G401.6 (cell line): ENCODE measurements around the gene MARCHF3.
"Not testable (repeated sequence)": the region's sequence is repeated elsewhere in the genome, so short reads cannot be mapped to it uniquely, and the experiment has no call there.

ENCODE experiments used
- FAIRE-seq: peaks from 2 replicates; lab custom pipeline; 2012; peaks lifted over from hg19 to GRCh38; lab: Jason Lieb, UNC

MARCHF3 gene

DNA sequence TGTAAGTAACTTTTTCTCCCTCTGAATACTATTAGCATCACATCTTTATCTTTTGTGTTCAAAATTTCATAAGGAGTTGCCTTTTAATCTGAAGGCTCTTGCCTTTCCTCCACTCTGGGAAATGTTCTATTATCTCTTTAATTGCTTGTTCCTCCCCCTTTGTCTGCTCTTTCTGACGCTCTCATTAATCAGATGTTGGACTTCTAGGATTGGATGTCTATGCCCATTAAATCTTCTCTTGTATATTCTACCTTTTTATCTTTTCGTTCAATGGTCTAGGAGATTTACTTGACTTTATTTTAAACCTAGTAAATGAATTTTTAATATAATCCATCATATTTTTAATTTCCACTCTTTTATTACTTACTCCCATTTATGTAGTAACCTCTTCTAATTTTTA is 76.7 kb downstream of the MARCHF3 start:
- FAIRE-seq, result no peak

DNA sequence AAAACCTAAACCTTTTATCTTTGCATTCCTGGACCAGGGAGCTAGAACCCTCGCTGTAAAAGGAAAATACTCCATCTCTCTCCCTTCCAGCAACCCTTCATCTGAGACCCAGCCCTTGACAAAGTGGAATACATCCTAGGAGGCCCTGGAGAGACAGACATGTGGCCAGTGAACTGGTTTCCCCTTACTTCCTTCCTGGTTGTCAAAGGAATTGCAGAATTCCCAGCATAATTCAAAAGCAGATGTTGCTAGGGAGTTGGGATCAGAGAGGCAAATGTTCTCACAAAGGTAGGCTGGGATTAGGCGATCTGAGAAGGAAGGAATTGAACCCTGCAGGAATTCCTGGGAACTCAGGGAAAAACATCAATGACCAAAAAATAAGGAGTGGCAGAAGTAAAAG is 80.9 kb downstream of the MARCHF3 start:
- no peak for FAIRE-seq

DNA sequence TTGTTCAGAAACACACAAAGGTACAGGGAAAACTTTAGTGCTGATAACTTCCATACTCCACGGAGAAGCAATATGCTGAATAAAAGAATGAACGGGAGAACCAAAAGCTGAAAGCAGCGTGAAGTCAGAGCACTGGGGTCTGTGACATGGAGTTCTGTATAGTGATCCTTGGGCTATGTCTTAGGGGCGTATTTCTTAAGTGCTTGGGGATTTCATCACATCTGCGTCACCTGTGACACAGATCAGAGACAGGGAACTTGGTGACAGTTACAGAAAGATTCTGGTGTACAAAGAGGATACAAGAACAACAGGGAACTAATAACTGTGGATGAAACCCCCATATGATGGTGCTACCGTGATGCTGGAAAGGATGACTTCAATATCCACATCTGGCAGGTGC is 81.9 kb downstream of the MARCHF3 start:
- FAIRE-seq, result no peak

DNA sequence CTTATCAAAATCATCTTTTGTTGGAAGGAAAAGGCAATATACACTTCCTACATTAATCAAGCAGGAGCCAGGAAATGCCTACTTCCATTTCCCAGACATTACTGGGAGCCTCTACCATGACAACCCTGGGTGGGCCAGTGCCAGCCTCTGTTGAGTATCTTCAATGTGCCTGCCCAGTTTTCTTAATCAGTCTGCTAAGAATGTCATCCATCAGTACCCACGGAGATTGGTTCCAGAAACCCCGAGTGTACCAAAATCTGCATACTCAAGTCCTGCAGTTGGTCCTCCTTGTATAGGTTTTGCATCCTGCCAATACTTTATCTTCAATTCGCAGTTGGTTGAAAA is 82.4 kb downstream of the MARCHF3 start:
- FAIRE-seq, result no peak

DNA sequence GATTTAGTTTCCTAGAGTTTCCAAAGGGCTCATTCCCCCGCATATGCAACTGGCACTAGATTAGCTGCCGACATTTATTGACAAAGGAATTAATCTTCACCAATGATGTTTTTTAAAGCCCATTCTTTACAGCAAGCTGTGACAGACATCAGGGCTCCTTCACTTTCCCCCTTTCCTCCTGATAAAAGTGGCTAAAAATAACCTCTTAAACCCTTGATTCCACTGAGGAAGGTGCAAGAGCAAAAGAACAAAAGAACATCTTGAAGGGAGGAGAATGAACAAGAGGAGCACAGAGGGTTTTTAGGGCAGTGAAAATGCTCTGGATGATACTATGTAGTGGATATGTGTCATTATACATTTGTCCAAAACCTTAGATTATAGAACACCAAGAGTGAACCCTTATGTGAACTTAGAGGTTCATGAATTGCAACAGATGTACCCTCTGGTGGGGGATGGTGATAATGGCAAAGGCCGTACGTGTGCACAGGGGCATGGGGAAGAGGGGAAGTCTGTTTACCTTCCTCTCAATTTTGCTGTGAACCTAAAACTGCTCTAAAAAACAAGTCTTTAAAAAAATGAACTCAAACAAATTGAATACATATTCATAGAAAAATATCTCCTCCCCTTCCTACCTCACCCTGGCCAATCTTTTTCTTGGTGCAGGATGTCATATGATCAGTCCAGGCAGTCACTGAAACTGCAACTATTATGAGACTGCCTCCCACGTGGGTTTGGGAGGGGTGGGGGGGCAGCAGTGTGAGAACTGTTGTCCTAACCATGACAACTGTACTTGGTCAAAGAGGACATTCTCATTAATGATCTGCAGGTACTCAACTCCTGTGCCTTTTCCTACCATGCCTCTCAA is 83.0 kb downstream of the MARCHF3 start:
- no peak for FAIRE-seq

DNA sequence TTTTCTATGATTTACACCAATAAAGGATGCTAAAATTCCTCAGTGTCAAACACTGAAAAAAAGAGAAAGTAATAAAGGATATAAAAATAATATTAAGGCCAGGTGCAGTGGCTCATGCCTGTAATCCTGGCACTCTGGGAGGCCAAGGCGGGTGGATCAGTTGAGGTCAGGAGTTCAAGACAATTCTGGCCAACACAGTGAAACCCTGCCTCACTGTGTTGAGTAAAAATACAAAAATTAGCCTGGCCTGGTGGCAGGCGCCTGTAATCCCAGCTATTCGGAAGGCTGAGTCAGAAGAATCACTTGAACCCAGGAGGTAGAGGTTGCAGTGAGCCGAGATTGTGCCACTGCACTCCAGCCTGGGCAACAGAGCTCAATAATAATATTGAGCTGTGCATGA is 87.5 kb downstream of the MARCHF3 start:
- FAIRE-seq, result not testable (repeated sequence)

DNA sequence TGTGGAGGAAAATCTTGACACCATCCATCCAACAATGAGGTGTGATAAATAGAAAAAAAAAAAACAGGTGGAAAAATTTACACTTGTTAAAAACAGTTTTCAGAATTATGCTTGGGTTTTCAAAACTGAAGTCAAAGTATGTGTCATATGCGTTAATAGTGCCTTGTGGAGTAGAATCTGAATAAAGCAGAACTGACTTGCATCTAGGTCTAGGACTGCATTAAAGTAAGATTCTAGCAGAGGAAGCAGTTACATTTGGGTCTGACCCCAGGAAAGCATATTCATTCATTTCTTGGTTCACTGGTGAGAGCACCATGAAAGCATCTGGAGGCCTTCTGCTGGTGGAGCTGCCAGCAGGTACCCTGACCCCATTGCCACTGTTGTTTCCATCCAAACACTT is 89.0 kb downstream of the MARCHF3 start:
- FAIRE-seq, result no peak

DNA sequence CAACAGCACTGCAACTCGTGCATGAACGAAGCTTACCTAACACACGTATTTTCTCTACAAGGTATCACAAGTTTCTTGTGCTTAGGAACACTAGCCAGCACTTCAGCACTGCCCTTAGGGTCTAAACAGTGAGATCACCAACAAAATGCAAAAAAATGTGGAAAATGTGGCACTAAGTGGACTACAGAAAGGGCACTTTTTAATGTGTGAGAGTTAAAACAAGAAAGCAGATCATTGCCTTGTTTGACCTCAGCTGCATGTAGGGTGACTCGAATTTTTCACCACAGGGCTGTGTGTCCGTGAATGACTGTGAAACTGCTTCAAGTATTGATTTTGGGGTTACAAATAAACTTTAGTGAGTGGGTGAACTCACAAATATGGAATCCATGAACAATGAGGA is 90.5 kb downstream of the MARCHF3 start:
- FAIRE-seq, result no peak

DNA sequence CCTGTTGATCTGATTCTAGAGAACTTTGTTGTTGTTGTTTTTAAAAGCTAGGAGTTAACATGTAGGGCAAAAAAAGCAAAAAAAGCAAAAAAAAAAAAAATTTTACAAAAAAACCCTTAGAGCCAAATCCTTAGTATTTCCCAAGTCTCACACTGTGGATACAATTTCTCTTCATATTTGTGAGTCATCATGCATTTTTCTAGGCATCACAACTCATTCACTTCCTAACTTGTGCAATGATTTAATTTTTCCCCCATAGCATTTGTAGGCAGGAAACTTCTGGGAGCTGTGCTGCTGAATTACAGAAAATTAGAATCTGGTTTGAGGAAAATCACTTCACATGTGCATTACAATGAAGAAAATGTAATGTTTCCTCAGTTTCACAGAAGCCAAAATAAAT is 91.9 kb downstream of the MARCHF3 start:
- FAIRE-seq, result no peak

DNA sequence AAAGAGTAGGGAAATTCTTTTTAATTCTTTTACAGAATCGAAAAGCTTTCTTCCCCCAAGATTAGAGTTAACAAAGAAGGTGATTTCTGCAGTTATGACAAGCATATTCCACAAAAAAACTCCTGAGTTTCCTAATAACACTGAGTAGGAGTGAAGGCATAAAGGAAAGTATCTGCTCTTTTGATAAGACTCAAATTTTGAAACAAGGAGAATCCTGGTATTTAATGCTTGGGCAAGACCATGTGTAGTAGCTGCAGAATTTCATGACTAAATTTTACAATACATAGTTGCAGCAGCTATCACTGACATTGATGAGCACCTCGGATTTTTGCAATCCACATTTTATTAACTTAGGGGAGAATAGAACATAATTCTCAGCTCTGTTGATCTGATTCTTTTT is 92.6 kb downstream of the MARCHF3 start:
- FAIRE-seq, result no peak

DNA sequence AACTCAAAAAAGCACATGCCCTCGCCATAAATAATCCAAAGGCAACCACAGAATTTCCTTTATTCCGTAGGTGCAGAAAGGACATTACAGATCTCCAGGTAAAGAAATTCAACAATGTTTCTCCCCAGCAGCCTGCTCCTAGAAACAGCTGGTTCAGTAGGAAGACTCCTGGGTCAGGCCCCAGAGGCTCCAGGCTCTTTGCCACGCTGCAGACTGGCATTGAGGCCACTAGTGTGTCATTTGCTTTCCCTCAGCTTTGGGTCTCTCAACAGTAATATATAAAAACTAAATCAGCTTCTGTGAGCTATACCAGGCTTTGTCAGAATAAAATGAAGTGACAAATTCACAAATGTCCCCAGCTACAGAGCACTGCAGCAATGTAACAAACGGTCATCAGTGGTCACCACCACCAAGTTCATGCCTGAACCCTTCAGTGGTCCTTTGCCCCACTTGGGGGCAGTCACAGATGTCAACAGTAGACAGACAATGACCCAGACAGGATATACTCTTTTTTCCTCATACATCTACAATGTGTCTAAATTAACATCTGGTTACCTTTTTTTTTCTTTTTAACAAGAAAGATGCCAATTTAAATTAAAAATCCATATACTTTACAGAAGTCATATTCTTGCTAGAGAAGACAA is 93.5 kb downstream of the MARCHF3 start:
- FAIRE-seq, result no peak

DNA sequence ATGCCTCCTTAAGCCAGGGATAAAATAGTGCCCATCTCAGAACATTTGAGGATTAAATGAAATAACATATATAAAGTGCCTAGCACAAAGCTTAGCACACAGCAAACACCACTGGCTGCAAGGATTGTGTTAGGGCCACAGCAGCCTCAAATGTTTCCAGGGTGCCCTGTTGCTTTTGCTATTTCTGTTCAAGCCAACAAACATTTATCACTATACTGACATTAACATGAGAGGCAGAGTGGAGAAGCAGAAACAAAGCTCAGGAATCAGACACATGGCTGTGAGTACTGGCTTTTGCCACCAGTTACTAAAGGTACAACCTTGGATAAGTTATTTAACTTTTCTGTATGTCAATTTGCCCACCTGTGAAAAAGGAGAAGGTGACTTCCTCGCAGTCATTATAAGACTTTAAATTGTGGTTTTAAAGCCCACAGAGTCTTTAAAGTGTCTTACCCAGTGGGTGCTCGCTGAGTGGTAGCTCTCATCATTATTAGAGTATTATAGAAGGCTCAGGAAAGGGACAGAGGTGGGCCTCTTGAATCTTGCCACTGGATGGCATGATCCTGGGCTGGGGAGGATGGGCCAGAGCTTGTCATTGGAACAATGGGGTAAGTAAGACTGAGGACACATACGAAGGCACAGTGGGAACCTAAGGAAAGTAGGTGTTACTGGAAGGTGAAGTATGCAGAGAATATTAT is 98.2 kb downstream of the MARCHF3 start:
- no peak for FAIRE-seq

DNA sequence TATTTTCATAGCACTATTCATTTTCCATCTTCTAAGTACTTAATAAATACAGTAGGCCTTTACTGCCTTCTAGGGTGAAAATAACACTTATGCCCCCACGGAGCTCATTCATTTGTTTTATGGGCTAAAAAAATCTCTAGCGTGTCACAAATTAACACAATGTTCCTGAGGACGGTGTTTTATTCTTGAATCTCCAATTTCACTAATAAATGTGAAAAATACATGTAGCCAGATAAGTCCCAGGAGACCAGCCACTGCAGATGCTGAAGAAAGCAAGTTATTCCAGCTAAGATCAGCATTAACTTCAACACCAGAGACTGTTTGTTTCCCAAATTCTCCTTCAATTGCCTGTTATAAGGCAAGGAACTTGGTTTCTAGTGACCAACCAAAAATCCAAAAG is 102.3 kb downstream of the MARCHF3 start:
- no peak for FAIRE-seq

DNA sequence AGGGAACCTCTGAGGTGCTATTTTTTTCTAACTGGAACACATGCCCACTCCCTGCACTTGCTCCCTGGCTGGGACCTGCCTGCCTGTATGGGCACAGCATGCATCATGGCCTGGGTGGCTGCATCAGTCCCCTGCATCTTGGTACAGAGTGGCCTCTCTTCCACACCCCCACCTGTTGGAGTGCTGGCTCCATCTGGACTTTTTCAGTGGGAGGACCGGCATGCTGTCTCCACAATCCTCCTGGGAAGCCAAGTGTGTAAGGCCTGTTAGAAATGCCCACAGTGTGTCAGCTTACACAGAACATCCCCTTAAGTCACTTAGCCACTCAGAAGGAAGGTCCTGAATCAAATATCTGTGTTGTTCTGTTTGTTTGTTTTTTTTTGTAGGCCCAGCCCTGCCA is 102.9 kb downstream of the MARCHF3 start:
- FAIRE-seq, result no peak

DNA sequence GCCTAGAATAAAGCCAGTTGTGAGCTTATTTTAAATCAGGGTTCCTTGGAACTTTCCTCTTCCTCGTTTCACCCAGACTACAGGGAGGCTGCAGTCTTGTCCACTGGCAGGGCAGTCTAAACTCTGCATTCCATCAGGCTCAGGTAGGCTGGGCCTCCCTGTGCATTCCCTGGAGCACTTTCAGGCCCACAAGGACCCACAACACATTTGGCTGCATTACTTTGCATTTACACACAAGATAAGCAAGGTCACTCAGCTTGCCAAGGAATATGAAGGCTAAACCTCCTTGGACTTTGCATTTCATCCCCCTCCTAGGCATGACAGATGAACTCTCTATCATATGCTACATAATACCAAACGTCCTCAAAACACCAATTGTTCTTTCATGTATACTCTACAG is 104.2 kb downstream of the MARCHF3 start:
- no peak for FAIRE-seq

DNA sequence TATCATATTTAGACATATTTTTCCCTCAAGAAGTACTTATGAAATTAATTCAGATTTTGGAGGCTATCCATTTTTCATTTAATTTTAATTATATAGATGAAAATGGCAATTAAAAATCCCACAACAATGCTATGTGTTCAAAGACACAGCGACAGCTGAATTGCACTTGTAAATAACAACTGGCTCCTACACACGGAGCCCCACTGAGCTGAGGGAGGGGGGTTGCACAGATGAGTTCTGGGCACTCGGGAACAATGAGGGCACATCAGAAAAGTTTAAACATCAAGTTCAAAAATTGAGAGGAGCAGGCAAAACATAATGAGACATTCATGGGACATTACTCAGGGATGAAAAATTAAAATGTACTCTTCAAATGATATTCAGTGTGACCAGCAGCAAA is 104.9 kb downstream of the MARCHF3 start:
- no peak for FAIRE-seq

DNA sequence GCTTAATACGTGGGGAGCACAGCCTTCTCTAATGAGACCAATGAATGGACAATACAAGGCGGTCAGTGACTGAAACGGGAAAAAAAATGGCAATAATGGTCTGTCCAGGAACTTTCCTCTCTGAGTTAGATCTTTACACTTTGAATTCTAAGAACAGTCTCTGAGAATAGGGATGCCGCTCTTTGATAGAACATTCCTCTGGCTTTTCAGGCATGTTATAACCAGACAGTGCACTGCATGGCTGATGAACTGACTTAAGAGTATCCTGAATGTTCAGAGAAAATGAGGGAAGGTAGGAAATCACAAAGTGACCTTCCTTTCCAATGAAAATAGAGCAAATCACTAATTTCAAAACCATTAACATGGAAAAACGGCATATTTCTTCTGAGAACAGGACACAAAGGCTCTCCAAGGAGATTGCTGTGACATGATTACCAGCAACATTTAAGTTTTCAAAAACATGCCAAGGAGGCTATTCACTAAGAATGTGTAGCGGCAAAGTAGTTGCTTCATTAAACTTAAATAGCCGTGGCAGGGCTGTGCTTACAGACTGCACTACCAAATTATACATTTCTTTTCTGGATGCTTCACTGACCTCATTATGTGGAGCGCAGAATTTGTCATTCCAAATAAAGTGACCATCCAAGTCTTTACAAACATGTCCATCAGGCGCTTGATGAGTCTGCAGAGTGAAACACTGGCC is 105.9 kb downstream of the MARCHF3 start:
- FAIRE-seq, result no peak

DNA sequence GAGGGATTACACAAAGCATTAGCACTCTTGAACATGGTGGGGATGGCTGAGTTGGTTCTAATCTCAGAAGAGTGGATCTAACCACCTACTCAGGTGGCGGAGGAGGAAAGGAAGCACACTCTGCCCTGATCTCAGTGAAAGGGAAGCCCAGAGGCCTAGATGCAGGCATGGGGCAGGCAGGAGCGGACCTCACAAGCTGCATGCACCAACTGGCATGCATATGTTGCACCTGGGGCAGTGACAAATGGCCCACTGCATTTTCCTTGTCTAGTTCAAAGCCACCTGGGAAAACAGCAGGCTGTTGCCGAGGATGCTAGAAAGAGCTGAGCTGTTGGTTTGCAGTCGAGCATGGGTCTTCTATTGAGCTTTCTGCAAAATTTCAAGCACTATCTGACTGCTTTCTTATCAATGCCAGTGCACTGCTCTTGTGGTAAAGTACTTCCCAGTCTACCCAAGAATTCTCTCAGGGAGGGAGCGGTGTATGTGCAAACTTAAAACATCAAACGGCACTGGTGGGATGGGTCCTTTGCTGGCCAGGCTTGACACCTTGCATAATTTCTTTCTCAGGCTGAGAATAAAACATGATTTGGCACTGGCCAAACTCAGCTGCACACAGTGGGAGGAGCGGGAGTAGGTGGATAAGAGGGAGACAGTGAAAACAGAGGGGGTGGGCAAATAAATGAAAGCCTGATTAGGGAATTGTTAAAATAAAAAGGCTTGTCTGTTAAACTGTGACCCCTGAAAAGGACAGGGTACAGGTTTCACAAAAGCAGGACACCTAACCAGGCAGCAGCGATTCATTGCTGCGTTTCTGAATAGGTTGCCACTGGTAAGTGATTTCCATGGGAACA is 108.9 kb downstream of the MARCHF3 start:
- no peak for FAIRE-seq

DNA sequence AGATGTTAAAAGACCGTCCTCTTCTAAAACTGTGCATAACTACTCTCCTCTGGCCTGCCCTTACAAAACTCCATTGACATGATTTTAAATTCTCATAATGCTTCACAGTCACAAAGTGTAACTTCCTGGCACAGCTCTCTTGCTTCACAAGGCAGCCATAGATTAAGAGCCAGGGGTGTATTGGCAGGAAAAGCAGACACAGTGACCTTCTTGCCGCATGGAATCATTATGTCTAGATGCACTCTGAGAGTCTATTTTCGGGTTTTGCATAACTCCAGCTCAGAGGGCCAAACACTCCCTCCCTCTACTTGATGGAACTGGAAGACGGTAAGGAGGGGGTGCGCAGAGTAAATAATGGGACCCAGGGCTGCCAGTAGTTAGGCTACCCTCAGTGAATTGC is 110.1 kb downstream of the MARCHF3 start:
- no peak for FAIRE-seq

DNA sequence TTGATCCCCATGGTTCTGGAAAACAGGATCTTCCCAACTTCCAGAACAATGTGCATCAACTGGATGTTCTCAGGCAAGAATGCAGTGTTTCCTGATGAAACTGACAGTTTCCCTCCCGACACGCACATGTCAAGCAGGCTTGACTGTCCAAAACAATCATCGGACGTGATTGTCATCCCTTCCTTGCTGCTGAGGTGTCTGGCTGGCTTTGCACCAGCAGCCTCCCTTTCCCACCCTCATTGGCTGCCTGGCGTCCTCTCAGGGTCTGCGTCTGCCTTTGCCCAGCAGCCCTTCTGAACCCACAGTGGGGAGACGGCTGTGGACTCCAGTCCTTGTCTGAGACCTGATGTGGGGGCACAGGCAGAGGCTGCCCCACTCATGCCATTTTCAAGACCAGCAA is 110.8 kb downstream of the MARCHF3 start:
- no peak for FAIRE-seq

DNA sequence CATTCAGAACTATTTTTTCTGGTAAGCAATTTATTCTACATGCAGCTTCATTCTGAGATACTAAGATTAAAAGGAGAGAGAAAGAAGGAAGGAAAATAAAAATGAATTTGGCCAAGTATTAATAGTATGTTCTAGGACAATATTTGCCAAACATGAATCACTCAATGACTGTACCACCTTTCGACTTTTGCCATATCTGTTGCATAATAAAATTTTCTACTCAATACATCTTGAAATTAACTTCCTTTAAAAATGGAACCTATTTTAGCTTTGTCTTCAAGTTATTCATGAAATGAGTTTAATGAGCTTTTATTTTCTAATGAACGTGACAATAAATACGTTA is 111.8 kb downstream of the MARCHF3 start:
- FAIRE-seq, result no peak
